ES-I3 (cell line): ENCODE results near the gene PRKAR1B.

ENCODE experiments used
- H3K36me3 ChIP-seq: 2 replicates; pipeline ENCODE4 v1.6.1; 2013; ENCODE audit warnings: mild to moderate bottlenecking, low read length, control low read depth, moderate library complexity; ENCODE audit not compliant: insufficient read depth
- H3K4me1 ChIP-seq: 2 replicates; pipeline ENCODE4 v1.6.1; 2013; ENCODE audit warnings: mild to moderate bottlenecking, control low read depth, low read length; ENCODE audit not compliant: insufficient read depth
- H3K9ac ChIP-seq: 2 replicates; pipeline ENCODE4 v1.6.1; 2013; ENCODE audit warnings: low read depth, mild to moderate bottlenecking, low read length, moderate library complexity
- H3K9me3 ChIP-seq: 2 replicates; pipeline ENCODE4 v1.6.1; 2013; ENCODE audit warnings: mild to moderate bottlenecking, low read length, moderate library complexity; ENCODE audit not compliant: control insufficient read depth, insufficient read depth

PRKAR1B gene

DNA sequence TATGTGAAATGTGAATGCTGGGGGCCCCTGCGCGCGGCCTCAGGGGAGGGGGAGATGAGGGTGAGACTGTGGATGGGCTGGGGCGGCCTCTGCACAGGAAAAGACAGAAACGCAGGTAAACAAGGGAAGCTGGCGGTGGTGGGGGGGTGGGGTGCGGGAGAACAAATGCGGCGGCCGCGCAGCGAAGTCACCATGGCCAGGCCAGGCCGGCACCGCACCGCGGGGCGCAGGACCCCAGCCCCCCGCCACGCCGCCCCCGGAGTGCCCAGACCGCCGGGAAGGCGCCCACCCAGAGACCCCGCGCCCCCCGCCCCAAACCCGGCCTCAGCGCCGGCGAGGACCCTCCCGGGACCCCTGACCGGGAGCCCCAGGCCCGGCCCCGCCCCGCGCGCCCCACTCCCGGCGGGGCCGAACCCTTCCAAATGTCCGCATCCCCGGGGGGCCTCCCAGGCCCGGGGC lies 15.1 kb downstream of the PRKAR1B start:
- Histone ChIP-seq H3K36me3 (no peaks in the 10 kb centered on the region), H3K9ac (peak overlapping the region; percentile 41; the same call in 1 of the 2 replicates)

DNA sequence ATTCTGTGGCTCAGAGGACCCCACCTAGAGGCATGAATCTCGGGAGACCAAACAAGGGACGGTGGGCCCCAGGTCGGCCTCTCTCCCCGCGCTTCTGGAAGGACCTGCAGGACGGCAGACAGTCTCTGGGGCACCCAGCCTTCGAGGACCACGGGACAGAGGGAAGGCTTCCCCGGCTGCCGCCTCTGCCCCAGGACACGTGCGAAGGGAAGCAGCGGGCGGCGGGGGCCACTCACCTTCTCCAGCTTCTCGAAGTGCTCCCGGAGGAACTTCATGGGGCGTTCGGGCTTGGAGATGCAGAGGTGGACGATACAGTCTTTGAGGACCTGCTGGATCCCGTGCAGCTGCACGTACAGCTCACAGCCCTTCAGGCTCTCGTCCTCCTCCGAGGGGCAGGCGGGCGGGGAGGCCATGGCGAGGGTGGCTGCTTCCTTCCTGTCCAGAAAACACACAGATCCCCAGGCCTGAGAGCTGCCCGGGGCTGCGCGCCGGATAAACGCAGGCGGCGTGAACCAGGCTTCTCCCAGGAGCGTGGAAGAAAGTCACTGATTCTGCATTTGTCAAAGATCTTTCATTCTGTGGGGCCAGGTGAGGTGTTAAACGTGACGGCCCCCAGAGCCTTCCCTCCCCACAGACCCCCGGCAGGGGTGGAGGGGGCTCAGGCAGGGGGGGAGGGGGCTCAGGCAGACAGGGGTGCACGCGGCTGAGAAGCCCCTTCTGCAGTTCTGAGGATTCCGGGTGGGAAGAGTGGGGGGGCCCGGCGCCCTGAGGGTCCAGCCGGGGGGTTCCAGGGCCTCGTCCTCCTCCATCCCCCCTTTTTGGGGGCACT lies 15.8 kb downstream of the PRKAR1B start:
- H3K9me3 ChIP-seq: no peaks in the 10 kb centered on the region
- peak overlapping the region; percentile 41; the same call in 1 of the 2 replicates for H3K9ac ChIP-seq
- H3K4me1 ChIP-seq: no peaks in the 10 kb centered on the region
- H3K36me3 ChIP-seq: no peaks in the 10 kb centered on the region

More for the DNA sequence above, 15.1 kb downstream of the PRKAR1B start:
- H3K9me3 ChIP-seq: no peaks in the 10 kb centered on the region
- no peaks in the 10 kb centered on the region for H3K4me1 ChIP-seq

DNA sequence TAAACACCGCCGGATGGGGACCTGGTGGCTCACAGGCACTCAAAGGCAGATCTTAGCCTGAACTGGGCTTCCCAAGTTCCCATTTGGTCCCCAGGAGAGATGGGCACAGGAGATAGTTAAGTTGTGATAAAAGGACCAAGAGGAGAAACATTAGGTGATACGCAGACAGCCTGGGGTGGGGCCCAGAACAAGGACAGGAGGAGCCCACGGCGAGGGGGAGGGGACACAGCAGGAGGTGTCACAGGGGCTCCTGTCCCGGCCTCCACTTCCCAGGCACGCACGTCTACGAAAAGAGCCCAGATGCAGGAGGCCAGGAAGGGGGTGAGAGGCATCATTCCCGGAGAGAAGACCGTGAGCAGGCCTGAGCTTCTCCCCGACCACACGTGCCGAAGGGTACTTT lies 16.9 kb downstream of the PRKAR1B start:
- Histone ChIP-seq H3K4me1 (no peaks in the 10 kb centered on the region), H3K9ac (no peak overlapping the region), H3K9me3 (no peaks in the 10 kb centered on the region), H3K36me3 (no peaks in the 10 kb centered on the region)

DNA sequence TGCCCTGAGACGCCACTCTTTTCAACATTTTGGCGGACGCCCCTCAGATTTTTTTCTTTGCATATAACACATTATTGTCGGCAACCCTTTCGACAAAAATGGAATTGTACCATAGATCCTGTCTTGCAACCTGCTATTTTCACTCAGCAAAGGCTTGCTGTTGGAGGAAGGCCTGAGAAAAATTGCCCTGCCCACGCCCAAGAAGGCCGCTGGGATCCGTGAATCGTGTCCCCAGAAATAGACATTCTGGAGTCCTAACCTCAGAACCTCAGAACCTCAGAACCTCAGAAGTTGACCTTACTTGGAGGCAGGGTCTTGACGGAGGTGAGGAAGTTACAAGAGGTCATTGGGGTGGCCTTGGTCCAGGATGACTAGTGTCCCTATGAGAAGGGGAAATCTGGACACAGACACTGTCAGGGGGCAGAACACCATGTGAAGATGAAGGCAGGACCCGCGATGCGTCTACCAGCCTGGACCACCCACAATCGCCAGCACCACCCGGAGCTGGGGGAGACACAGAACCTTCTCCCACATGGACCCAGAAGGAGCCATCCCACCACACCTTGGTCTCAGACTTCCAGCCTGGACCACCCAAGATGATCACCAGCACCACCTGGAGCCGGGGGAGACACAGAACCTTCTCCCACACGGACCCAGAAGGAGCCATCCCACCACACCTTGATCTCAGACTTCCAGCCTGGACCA lies 19.6 kb downstream of the PRKAR1B start:
- Histone ChIP-seq H3K4me1 (no peaks in the 10 kb centered on the region), H3K9ac (no peak overlapping the region), H3K36me3 (0 out of 2 replicates have a peak, but pooled peaks cover 2% of the 10 kb centered on the region)

DNA sequence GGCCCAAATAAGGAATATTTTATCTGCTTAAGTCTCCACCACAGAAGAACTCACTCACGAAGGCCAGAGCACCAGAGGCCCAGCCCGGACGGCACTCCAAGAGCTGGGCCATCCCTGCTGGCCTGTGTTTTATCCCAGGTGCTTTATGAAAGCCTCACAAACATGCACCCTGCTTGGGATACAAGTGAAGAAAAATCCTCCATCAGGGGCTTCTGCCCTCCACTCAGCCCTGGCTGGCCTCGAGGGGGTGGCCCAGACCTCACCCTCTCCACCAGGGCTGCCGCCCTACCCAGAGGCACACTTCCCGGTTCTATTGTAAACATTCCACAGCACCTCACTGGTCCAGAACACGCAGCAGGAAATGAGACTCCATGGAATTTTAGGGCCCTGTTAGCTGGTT lies 20.4 kb downstream of the PRKAR1B start:
- H3K4me1 ChIP-seq: no peaks in the 10 kb centered on the region
- no peak overlapping the region for H3K9ac ChIP-seq
- H3K36me3 ChIP-seq: 0 out of 2 replicates have a peak, but pooled peaks cover 2% of the 10 kb centered on the region
- H3K9me3 ChIP-seq: no peaks in the 10 kb centered on the region

More for the DNA sequence above, 19.6 kb downstream of the PRKAR1B start:
- H3K9me3 ChIP-seq: no peaks in the 10 kb centered on the region

DNA sequence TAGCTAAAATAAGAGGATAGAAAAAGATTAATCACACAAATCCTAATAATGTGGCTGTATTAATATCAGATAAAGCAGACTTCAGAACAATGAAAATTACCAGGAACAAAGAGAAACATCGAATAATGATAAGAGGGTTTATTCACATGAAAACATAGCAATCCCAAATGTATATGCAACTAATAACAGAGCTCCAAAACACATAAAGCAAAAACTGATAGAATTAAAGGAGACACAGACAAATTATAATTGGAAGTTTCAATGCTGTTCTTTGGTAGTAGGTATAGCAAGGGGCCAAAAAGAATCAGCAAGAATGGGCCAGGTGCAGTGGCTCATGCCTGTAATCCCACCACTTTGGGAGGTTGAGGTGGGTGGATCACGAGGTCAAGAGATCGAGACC lies 24.0 kb downstream of the PRKAR1B start:
- no peaks in the 10 kb centered on the region for H3K9me3 ChIP-seq
- no peak overlapping the region for H3K9ac ChIP-seq
- no peaks in the 10 kb centered on the region; the same call in 1 of the 2 replicates for H3K4me1 ChIP-seq
- 0 out of 2 replicates have a peak, but pooled peaks cover 2% of the 10 kb centered on the region for H3K36me3 ChIP-seq

DNA sequence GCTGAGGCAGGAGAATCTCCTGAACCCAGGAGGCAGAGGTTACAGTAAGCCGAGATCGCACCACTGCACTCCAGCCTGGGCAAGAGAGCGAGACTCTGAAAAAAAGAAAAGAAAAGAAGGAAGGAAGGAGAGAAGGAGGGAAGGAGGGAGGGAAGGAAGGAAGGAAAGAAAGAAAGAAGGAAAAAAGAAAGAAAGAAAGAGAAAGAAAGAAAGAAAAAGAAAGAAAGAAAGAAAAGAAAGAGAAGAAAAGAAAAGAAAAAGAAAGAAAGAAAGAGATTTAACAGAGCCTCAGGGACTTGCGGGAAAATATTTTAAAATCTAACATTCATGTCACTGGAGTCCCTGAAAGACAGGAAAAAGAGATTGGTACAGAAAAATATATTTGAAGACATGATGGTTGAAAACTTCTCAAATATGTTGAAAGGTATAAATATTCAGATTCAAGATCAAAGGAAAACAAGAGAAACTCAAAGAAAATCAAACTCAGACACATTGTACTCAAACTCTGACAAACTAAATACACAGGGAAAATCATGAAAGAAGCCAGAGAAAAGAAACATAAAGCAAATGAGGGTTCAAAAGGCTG lies 25.9 kb downstream of the PRKAR1B start:
- Histone ChIP-seq H3K4me1 (no peaks in the 10 kb centered on the region; the same call in 1 of the 2 replicates), H3K9me3 (no peaks in the 10 kb centered on the region), H3K36me3 (0 out of 2 replicates have a peak, but pooled peaks cover 2% of the 10 kb centered on the region), H3K9ac (no peak overlapping the region)

DNA sequence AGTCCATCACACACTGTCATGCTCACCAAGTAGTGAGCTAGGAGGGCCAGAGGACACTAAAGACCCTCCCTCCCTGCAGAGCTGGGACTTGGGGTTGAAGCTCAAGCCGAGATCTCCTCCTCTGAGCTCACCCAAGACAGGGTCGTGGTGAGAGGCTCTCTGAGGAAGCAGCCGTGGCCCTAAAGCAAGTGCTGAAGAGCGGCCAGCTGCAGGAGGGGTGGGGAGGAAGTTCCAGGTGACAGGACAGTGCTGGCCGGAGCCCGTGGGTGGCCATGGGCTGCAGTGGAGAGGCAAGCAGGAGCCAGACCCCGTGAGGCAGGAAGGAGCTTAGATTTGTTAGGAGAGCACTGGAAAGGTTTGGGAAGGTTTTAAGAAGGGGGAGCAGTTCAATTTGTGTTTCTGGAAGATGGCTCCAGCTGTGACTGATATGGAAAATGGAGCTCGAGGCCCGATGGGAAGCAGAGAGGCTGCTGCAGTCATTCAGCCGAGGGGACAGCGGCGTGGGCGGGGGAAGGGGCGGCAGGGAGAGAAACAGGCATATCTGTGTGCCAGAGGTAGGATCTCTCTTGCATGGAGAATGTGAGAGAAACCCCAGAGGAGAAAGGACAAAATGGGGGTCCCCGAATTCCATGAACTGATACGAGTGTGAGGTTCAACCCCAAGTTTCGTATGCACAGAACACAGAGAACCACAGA lies 27.5 kb downstream of the PRKAR1B start:
- H3K4me1 ChIP-seq: no peaks in the 10 kb centered on the region; the same call in 1 of the 2 replicates
- 0 out of 2 replicates have a peak, but pooled peaks cover 2% of the 10 kb centered on the region for H3K36me3 ChIP-seq
- H3K9ac ChIP-seq: no peak overlapping the region
- no peaks in the 10 kb centered on the region for H3K9me3 ChIP-seq

DNA sequence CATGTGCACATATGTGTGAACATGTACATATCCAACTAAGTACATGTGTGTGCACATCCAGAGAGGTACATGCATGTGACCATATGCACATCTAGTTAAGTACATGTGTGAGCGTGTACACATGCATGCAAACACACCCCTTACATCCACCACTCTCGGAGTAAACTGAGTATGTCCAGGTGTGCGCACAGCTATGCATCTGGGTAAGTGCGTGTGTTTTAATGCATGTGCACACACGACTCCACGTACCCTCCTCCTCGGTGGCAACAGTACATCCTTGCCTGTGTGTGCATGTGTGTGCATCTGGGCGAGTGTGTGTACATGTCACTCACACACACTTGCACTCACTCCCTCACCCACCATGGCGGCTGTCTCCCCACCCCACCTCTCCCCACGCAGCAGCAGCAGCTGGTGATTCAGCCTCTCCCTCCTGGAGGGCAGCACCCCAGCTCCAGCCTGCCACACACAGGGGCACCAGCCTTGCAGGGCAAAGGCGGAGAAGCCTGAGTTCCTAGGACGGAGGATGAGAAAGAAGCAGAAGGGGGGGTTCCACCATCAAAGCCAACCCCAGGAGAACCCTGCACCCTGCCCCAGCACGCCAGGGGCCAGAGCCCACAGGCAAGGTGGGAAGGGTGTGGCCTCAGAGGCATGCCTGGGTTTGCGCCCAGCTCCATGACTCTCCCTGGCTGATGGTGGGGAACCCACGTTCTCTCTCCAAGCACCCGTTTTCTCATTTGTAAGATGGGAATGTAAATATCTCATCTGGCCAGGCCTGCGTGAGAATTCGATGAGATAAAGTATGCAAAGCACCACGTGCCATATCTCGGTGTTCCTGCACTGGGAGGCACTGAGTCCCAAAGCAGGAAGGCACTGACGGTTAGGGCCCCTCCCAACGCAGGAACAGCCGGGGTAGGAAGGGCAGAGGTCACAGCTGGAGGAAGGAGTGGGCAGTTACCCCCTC lies 28.3 kb downstream of the PRKAR1B start:
- Histone ChIP-seq H3K4me1 (no peaks in the 10 kb centered on the region; the same call in 1 of the 2 replicates), H3K36me3 (0 out of 2 replicates have a peak, but pooled peaks cover 2% of the 10 kb centered on the region), H3K9ac (no peak overlapping the region), H3K9me3 (no peaks in the 10 kb centered on the region)

DNA sequence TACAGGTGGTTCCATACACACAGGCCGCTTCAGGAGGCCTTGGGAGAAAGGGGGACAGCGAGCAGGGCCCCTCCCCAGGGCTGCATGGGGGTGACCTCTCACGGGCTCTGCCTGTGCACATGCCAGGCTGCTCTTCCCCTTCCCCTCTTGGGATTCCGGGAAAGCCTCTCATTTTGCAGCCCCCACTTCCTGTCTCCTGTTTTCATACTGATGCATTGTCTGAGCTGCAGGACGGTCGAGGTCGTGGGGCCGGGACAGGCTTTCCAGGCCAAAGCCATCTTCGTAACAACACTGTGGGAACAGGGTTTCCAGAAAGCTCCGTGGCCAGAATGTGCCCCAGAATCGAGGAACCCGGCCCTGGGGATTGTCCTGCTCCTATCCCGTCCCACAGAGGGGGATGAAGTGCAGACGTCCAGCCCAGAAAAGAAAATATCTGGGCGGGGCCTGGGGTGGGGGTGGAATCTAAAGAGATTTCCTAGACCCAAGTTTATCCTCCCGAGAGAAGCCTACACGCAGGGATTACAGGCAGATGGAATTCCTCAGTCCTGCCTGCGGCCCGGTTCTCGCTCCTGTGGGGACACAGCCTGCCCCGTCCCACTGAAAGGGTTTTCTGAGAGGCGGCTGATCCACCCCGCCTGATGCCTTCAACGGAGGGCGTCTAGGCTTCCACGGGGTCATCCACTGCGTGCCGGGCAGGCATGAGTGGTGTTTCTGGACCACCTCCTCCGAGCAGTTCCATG lies 30.1 kb downstream of the PRKAR1B start:
- Histone ChIP-seq H3K9me3 (no peaks in the 10 kb centered on the region), H3K36me3 (peaks cover 3% of the 10 kb centered on the region; the same call in 1 of the 2 replicates), H3K9ac (no peak overlapping the region), H3K4me1 (no peaks in the 10 kb centered on the region; the same call in 1 of the 2 replicates)

DNA sequence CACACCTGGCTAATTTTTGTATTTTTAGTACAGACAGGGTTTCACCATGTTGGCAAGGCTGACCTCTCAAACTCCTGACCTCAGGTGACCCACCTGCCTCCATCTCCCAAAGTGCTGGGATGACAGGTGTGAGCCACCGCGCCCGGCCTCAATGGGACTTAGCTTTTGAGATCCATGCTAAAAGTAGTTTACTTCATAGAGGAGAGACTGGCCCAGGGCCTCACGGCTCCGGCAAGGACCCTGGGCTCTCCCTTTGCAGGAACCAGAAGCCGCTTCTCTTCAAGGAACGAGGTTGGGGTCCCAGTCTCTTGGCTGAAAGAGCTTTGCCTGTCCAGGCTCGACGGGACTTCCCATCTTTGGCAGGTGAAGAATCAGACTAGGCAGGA lies 30.7 kb downstream of the PRKAR1B start:
- H3K9ac ChIP-seq: no peak overlapping the region
- H3K9me3 ChIP-seq: no peaks in the 10 kb centered on the region
- H3K36me3 ChIP-seq: peaks cover 3% of the 10 kb centered on the region; the same call in 1 of the 2 replicates
- H3K4me1 ChIP-seq: no peaks in the 10 kb centered on the region; the same call in 1 of the 2 replicates

DNA sequence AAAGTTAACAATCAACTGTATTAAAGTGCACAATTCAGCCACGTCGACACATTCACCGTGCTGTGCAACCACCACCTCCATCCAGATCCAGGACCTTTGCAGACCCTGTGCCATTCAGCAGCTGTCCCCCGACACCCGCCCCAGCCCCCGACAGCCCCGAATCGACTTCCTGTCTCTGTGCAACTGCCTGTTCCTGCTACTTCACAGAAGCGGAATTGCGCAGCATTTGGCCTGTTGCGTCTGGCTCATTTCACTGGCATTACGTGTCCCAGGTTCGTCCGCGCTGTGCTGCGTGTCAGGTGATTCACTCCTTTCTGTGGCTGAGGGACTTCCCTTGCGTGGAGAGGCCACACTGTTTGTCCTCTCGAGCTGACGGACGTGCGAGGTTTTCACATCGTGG lies 33.8 kb downstream of the PRKAR1B start:
- Histone ChIP-seq H3K36me3 (peaks cover 3% of the 10 kb centered on the region; the same call in 1 of the 2 replicates), H3K4me1 (no peaks in the 10 kb centered on the region), H3K9me3 (peaks cover 6% of the 10 kb centered on the region), H3K9ac (no peak overlapping the region)
